Spleen (tissue), 7 donors: ENCODE results near the gene ACTA2.

Source experiments
- POLR2A ChIP-seq, 3 donors: fragments of 450-650 bp; IDR thresholded peaks; one replicate each; pipeline ENCODE4 v1.5.1; 2017; ENCODE audit warnings: antibody characterized with exemption in 3 of 3, mild to moderate bottlenecking in 1 of 3
- TF ChIP-seq, protein P1 (sequence below), 11 experiments: fragments of 200-600 bp in 7 of 11; fragments of 450-650 bp in 4 of 11; sonication (generic) in 4 of 11; IDR thresholded peaks in 8 of 11; conservative IDR thresholded peaks in 3 of 11; 1 replicate in 7 of 11; 2 replicates in 4 of 11; pipeline versions ENCODE4 v1.4.0 to v1.8.0; 2016 to 2021; ENCODE audit warnings: antibody characterized with exemption in 11 of 11, inconsistent platforms in 4 of 11, mild to moderate bottlenecking in 1 of 11
- donor health status: DM: no; HTN: no; CAD: no; lungs with moderate emphysema.
- donor health status: DM: no; HTN: no; CAD: no.
- donor health status: DM: no; HTN: no; CAD: no.

DNA sequence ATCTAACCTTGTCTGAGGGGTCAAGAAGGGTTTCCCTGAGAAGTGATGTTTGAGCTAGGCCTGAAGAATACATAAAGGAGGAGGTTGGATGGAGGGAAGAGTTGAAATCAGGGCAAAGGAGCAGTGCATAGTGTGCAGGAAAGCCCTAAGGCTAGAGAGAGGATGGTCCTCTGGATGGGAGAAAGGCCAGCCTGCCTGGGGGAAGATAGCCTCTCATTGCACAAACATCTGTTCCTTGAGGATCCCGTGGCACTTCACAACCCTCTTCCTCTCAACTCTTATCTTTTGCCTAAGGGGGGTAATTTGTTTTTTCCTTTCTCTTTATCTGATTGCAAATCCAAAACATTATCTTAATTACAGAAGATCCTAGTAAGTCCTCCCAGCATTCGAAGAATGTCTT lies 36.8 kb downstream of the ACTA2 start:
- TF ChIP-seq POLR2A (IDR thresholded peaks at IDR 0.05): no peak
- TF ChIP-seq, protein P1, sequence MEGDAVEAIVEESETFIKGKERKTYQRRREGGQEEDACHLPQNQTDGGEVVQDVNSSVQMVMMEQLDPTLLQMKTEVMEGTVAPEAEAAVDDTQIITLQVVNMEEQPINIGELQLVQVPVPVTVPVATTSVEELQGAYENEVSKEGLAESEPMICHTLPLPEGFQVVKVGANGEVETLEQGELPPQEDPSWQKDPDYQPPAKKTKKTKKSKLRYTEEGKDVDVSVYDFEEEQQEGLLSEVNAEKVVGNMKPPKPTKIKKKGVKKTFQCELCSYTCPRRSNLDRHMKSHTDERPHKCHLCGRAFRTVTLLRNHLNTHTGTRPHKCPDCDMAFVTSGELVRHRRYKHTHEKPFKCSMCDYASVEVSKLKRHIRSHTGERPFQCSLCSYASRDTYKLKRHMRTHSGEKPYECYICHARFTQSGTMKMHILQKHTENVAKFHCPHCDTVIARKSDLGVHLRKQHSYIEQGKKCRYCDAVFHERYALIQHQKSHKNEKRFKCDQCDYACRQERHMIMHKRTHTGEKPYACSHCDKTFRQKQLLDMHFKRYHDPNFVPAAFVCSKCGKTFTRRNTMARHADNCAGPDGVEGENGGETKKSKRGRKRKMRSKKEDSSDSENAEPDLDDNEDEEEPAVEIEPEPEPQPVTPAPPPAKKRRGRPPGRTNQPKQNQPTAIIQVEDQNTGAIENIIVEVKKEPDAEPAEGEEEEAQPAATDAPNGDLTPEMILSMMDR (IDR thresholded peaks at IDR 0.05 in 8 of 11, conservative IDR thresholded peaks at IDR 0.05 in 3 of 11): no peak
